IMR-90 (cell line): ENCODE data around the gene SLC38A4. TPM values are rescaled to one million over a fixed set of nuclear protein-coding genes. Genes with fewer than 3 reads are reported as not detected.
A peak's percentile ranks its signal among the peaks of the same experiment; 100 is the strongest.

ENCODE experiments used
- ATAC-seq: fragments of 200-7000 bp; cut with Tn5 transposase; 2 replicates; pipeline ENCODE4 v1.9.1; 2020; ENCODE audit warnings: low read depth, mild to moderate bottlenecking, moderate library complexity
- BruUV-seq: library from RNA; stranded (reverse); fragments of 400-500 nt; replicated peaks from 2 replicates; lab custom pipeline; 2021; lab: Mats Ljungman, UMichigan
- CTCF ChIA-PET: fragments of 300-600 bp; formaldehyde crosslinking; extraction: SDS; loops from one replicate; lab custom pipeline; 2021; ENCODE audit warnings: antibody characterized with exemption; lab: Yijun Ruan, JAX
- POLR2A ChIA-PET: fragments of 300-600 bp; sonication (Branson Sonifier 250); formaldehyde crosslinking; loops from one replicate; lab custom pipeline; 2022; ENCODE audit warnings: antibody characterized with exemption; ENCODE audit not compliant: unreplicated experiment; lab: Charles Lee
- DNase-seq: peaks from one replicate; pipeline ENCODE4 v3.0.0; 2013
- H2AFZ ChIP-seq: replicated peaks from 2 replicates; pipeline ENCODE3; 2013; ENCODE audit warnings: low read length, mild to moderate bottlenecking; ENCODE audit not compliant: poor library complexity
- H2AK5ac ChIP-seq: 2 replicates; pipeline ENCODE4 v1.6.1; 2013; ENCODE audit warnings: low read depth, low read length, inconsistent platforms
- H2AK9ac ChIP-seq: replicated peaks from 2 replicates; pipeline ENCODE3; 2013; ENCODE audit warnings: mild to moderate bottlenecking, low read depth, low read length, moderate library complexity; ENCODE audit not compliant: poor library complexity
- H2BK120ac ChIP-seq: 2 replicates; pipeline ENCODE4 v1.6.1; 2013; ENCODE audit warnings: low read depth, low read length, inconsistent platforms
- H2BK15ac ChIP-seq: 3 replicates; pipeline ENCODE4 v1.6.1; 2013; ENCODE audit warnings: low read depth, low read length, inconsistent platforms
- H2BK20ac ChIP-seq: 2 replicates; pipeline ENCODE4 v1.6.1; 2013; ENCODE audit warnings: low read depth, mild to moderate bottlenecking, inconsistent platforms, low read length, moderate library complexity
- H2BK5ac ChIP-seq: 2 replicates; pipeline ENCODE4 v1.6.1; 2013; ENCODE audit warnings: mild to moderate bottlenecking, low read depth, low read length, inconsistent platforms; ENCODE audit not compliant: poor library complexity, severe bottlenecking
- H3K14ac ChIP-seq: replicated peaks from 2 replicates; pipeline ENCODE4 v1.6.1; 2013; ENCODE audit warnings: low read depth, low read length, inconsistent platforms
- H3K18ac ChIP-seq: 2 replicates; pipeline ENCODE4 v1.6.1; 2013; ENCODE audit warnings: low read depth, low read length, control low read depth
- H3K23ac ChIP-seq: 2 replicates; pipeline ENCODE4 v1.6.1; 2013; ENCODE audit warnings: low read depth, low read length, inconsistent platforms
- H3K27ac ChIP-seq: 2 replicates; pipeline ENCODE4 v1.5.1; 2013; ENCODE audit warnings: mild to moderate bottlenecking, control low read depth, low read length; ENCODE audit not compliant: insufficient read depth
- H3K27me3 ChIP-seq: 2 replicates; pipeline ENCODE4 v1.6.1; 2013; ENCODE audit warnings: low read length; ENCODE audit not compliant: control insufficient read depth, insufficient read depth
- H3K36me3 ChIP-seq: 2 replicates; pipeline ENCODE4 v1.6.1; 2013; ENCODE audit warnings: low read length, mixed read lengths; ENCODE audit not compliant: control insufficient read depth, insufficient read depth
- H3K4ac ChIP-seq: 2 replicates; pipeline ENCODE4 v1.6.1; 2013; ENCODE audit warnings: low read depth, low read length, inconsistent platforms
- H3K4me1 ChIP-seq: 2 replicates; pipeline ENCODE4 v1.6.1; 2013; ENCODE audit warnings: low read length, mixed read lengths; ENCODE audit not compliant: control insufficient read depth, insufficient read depth
- H3K4me2 ChIP-seq: 2 replicates; pipeline ENCODE4 v1.6.1; 2013; ENCODE audit warnings: low read depth, mild to moderate bottlenecking, control low read depth, low read length, moderate library complexity
- H3K4me3 ChIP-seq: 2 replicates; pipeline ENCODE4 v1.5.1; 2013; ENCODE audit warnings: low read depth, mild to moderate bottlenecking, control low read depth, low read length, moderate library complexity; ENCODE audit not compliant: insufficient read depth
- H3K56ac ChIP-seq: 2 replicates; pipeline ENCODE4 v1.6.1; 2013; ENCODE audit warnings: low read length, inconsistent platforms; ENCODE audit not compliant: insufficient read depth; ENCODE audit errors: extremely low read depth
- H3K79me1 ChIP-seq, 2 experiments: 2 replicates each; pipeline ENCODE4 v1.6.1; 2013; ENCODE audit warnings: low read length in 2 of 2, inconsistent platforms in 1 of 2, low read depth in 1 of 2
- H3K9ac ChIP-seq: 2 replicates; pipeline ENCODE4 v1.6.1; 2013; ENCODE audit warnings: low read depth, low read length, control low read depth
- H3K9me1 ChIP-seq: 2 replicates; pipeline ENCODE4 v1.6.1; 2013; ENCODE audit warnings: low read length, inconsistent platforms; ENCODE audit not compliant: insufficient read depth
- H3K9me3 ChIP-seq: 2 replicates; pipeline ENCODE4 v1.6.1; 2013; ENCODE audit warnings: low read length; ENCODE audit not compliant: control insufficient read depth, insufficient read depth
- H4K20me1 ChIP-seq: 2 replicates; pipeline ENCODE4 v1.6.1; 2013; ENCODE audit warnings: low read length, inconsistent platforms; ENCODE audit not compliant: insufficient read depth
- H4K5ac ChIP-seq: 2 replicates; pipeline ENCODE4 v1.6.1; 2013; ENCODE audit warnings: mild to moderate bottlenecking, low read depth, low read length, control low read depth
- H4K8ac ChIP-seq, 2 experiments: 2 replicates each; pipeline ENCODE4 v1.6.1; 2013; ENCODE audit warnings: low read depth in 2 of 2, low read length in 2 of 2, control low read depth in 1 of 2, inconsistent platforms in 1 of 2
- H4K91ac ChIP-seq: 2 replicates; pipeline ENCODE4 v1.6.1; 2013; ENCODE audit warnings: low read depth, low read length, inconsistent platforms; ENCODE audit not compliant: insufficient read depth
- CHD1 ChIP-seq: IDR thresholded peaks from 2 replicates; pipeline ENCODE4 v1.6.1; 2012; ENCODE audit warnings: low read depth, low read length, improper control_type of control experiment
- CTCF ChIP-seq: conservative IDR thresholded peaks from 2 replicates; pipeline ENCODE4 v1.5.1; 2012; ENCODE audit warnings: mild to moderate bottlenecking, low read depth, low read length, improper control_type of control experiment
- WGBS, 2 experiments: methylation state at CpG; one replicate each; pipeline versions ENCODE4 v1.1.5 to v1.1.7; 2013; ENCODE audit warnings: missing lambda C conversion rate in 2 of 2; ENCODE audit not compliant: insufficient read length in 1 of 2; ENCODE audit errors: extremely low coverage in 2 of 2; 5-methylcytosine and 5-hydroxymethylcytosine counted together
- dilution Hi-C: fragments of 300-500 bp; cut with HindIII; formaldehyde crosslinking; loops from one replicate; pipeline ENCODE4 v1.14.3; 2018; ENCODE audit warnings: low sequenced_read_pairs; ENCODE audit not compliant: unreplicated experiment
- in situ Hi-C: fragments of 300-500 bp; cut with MboI; formaldehyde crosslinking; loops from 3 replicates; pipeline ENCODE4 v1.14.3; 2019; ENCODE audit warnings: low sequenced_read_pairs, inconsistent platforms, mixed read lengths
- intact Hi-C: fragments of 100-400 bp; cut with micrococcal nuclease; formaldehyde crosslinking; loops from 2 replicates; pipeline ENCODE4 v1.10.0; 2022
- polyA plus RNA-seq, 3 experiments: library from polyadenylated mRNA; depleted of rRNA; stranded (reverse); fragments of >200 nt; gene quantifications; 2 replicates each; pipeline ENCODE4 v1.2.3, GENCODE V29; 2012; ENCODE audit warnings: low replicate concordance in 1 of 3
- total RNA-seq: library from RNA; depleted of rRNA; stranded (reverse); fragments of >200 nt; gene quantifications from 2 replicates; pipeline ENCODE4 v1.2.3, GENCODE V29; 2012

SLC38A4 gene
- total and polyA plus RNA-seq, 2 of the 4 experiments (the other 2 are of a cell fraction) = 2.3 to 2.7 TPM

GRCh38 chr12:46783871-46784270 is 41.9 kb downstream of the SLC38A4 start:
- WGBS, 2 experiments = no CpG with 5 or more reads among the region's 5 CpGs
- H3K4me3 ChIP-seq = no peak overlapping the region
- intact Hi-C loops = no loop called here
- H3K4me1 ChIP-seq = peaks cover 19% of the 10 kb centered on the region
- CTCF ChIA-PET = interaction anchor here (0.7 kb wide), 1 partner anchor 123 kb away, joined by 3 read pairs; no protein-coding TSS in a partner anchor
- H3K4me2 ChIP-seq = peak overlapping the region; percentile 68; the same call in 1 of the 2 replicates
- H2AFZ ChIP-seq = no peak overlapping the region
- TF ChIP-seq CHD1 = no peak
- TF ChIP-seq CTCF = no peak
- peak overlapping the region; percentile 85 for H3K4ac ChIP-seq
- peak; percentile 33 for ATAC-seq
- dilution Hi-C loops = no loop called here
- H4K20me1 ChIP-seq = no peaks in the 10 kb centered on the region
- no peaks in the 10 kb centered on the region for H3K9me3 ChIP-seq
- H2AK9ac ChIP-seq = no peak overlapping the region
- POLR2A ChIA-PET = no interaction called here
- peak overlapping the region; percentile 89; the same call in 1 of the 2 replicates for H3K27ac ChIP-seq
- peak overlapping the region; percentile 91 for H2BK120ac ChIP-seq
- 0 out of 2 replicates have a peak overlapping the region, but pooled peaks have one; percentile 22 for H3K9ac ChIP-seq
- peak overlapping the region; percentile 89 for H4K91ac ChIP-seq
- H3K14ac ChIP-seq = peak overlapping the region; percentile 74
- no peak overlapping the region; the same call in 1 of the 2 replicates for H3K56ac ChIP-seq
- no peaks in the 10 kb centered on the region; a peak in 2 of 4 replicates for H3K79me1 ChIP-seq
- in situ Hi-C loops = no loop called here
- peak overlapping the region; percentile 6; the same call in 2 of the 3 replicates for H2BK15ac ChIP-seq
- peak overlapping the region; percentile 84 for H2BK5ac ChIP-seq
- H3K27me3 ChIP-seq = no peaks in the 10 kb centered on the region
- H4K5ac ChIP-seq = peak overlapping the region; percentile 87; the same call in 1 of the 2 replicates
- peak overlapping the region; percentile 97 for H2BK20ac ChIP-seq
- H2AK5ac ChIP-seq = peak overlapping the region; percentile 89
- peak overlapping the region; percentile 5 to 71; a peak in 3 of 4 replicates for H4K8ac ChIP-seq
- peak overlapping the region; percentile 57 for H3K23ac ChIP-seq
- BruUV-seq = no TSS peak
- peak overlapping the region; percentile 98 for H3K18ac ChIP-seq
- peaks cover 11% of the 10 kb centered on the region for H3K9me1 ChIP-seq
- peak; percentile 43 for DNase-seq
- H3K36me3 ChIP-seq = no peaks in the 10 kb centered on the region
